CD4-positive, alpha-beta T cell treated with Interleukin-4 for 1 hour (primary cell): Measurements from ENCODE around the gene SLCO2A1.
"Not testable (repeated sequence)": the region's sequence is repeated elsewhere in the genome, so short reads cannot be mapped to it uniquely, and the experiment has no call there.

Experiments used
- DNase-seq, 2 donors: peaks; one replicate each; pipeline ENCODE4 v3.0.0-alpha.2; 2020 to 2022

The SLCO2A1 gene

GRCh38 chr3:134029734-134030378 is at the start of gene SLCO2A1:
SLCO2A1 (minus strand) TSS chr3:134029925; CDS start chr3:134029802, 123 bp downstream.
- no peak for DNase-seq

GRCh38 chr3:134079111-134079547 is 49.4 kb upstream of the SLCO2A1 start:
- no peak for DNase-seq

- DNase-seq = no peak
Measured at GRCh38 chr3:134078169-134078831, 48.6 kb upstream of the SLCO2A1 start.

- no peak for DNase-seq
Measured at GRCh38 chr3:134077649-134078161, 48.0 kb upstream of the SLCO2A1 start.

GRCh38 chr3:134076851-134077250 is 47.1 kb upstream of the SLCO2A1 start:
- DNase-seq = no peak

GRCh38 chr3:134075846-134076245 is 46.1 kb upstream of the SLCO2A1 start:
- no peak for DNase-seq

- DNase-seq = no peak
Measured at GRCh38 chr3:134075568-134075825, 45.8 kb upstream of the SLCO2A1 start.

- DNase-seq = no peak
Measured at GRCh38 chr3:134074790-134075567, 45.3 kb upstream of the SLCO2A1 start.

- no peak for DNase-seq
Measured at GRCh38 chr3:134074001-134074789, 44.5 kb upstream of the SLCO2A1 start.

GRCh38 chr3:134073583-134073945 is 43.8 kb upstream of the SLCO2A1 start:
- no peak for DNase-seq

- no peak for DNase-seq
Measured at GRCh38 chr3:134072881-134073582, 43.3 kb upstream of the SLCO2A1 start.

- DNase-seq = not testable (repeated sequence)
Measured at GRCh38 chr3:134070281-134070680, 40.6 kb upstream of the SLCO2A1 start.

GRCh38 chr3:134068429-134068828 is 38.7 kb upstream of the SLCO2A1 start:
- DNase-seq = no peak

- DNase-seq = no peak
Measured at GRCh38 chr3:134067531-134068161, 37.9 kb upstream of the SLCO2A1 start.

- no peak for DNase-seq
Measured at GRCh38 chr3:134066651-134067530, 37.2 kb upstream of the SLCO2A1 start.

GRCh38 chr3:134066158-134066541 is 36.4 kb upstream of the SLCO2A1 start:
- DNase-seq = no peak

GRCh38 chr3:134065252-134066157 is 35.8 kb upstream of the SLCO2A1 start:
- no peak for DNase-seq

GRCh38 chr3:134064081-134064480 is 34.4 kb upstream of the SLCO2A1 start:
- no peak for DNase-seq

- DNase-seq = no peak
Measured at GRCh38 chr3:134061401-134061800, 31.7 kb upstream of the SLCO2A1 start.
